DMS53 treated with DMSO at 0.1 percent for 48 hours (cell line): Measurements from ENCODE around the gene SNTA1.
"Not testable (repeated sequence)": the region's sequence is repeated elsewhere in the genome, so short reads cannot be mapped to it uniquely, and the experiment has no call there.

Experiments used
- DNase-seq: peaks from one replicate; lab custom pipeline; 2025; ENCODE audit not compliant: unreplicated experiment; lab: John Stamatoyannopoulos, UW

Gene SNTA1

DNA sequence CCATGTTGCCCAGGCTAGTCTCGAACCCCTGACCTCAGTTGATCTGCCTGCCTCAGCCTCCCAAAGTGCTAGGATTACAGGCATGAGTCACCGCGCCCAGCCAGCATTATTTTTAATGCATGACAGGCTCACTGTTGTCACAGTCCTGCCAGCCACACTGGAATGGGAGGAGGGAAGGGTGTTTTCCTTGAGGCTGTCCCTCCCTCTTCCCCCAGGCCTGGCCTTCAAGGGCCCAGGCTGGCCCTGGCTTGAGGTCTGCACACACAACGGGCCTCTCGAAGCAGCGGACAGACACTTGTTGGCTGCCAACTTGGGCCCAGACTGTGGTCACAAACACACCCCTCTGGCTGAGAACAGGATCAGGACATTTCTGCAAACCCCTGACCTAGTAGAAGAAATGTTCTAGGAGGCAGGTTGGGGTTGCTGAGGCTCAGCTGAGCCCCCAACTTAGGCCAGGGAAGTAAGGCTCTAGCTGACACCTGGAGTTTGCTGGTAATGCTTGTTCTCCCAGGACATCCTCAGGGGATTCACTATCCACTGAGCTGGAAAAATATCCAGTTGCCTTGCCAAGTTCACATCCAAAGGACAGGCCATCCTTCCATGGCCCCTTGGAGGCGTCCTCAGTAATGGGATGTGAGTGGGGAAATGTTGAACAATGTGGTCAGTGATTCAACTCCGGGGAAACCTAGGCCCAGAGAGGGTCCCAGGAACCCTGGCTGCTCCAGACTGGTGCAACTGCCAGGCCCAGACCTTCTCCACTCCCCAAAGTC lies 9.9 kb downstream of the SNTA1 start:
- no peak for DNase-seq

DNA sequence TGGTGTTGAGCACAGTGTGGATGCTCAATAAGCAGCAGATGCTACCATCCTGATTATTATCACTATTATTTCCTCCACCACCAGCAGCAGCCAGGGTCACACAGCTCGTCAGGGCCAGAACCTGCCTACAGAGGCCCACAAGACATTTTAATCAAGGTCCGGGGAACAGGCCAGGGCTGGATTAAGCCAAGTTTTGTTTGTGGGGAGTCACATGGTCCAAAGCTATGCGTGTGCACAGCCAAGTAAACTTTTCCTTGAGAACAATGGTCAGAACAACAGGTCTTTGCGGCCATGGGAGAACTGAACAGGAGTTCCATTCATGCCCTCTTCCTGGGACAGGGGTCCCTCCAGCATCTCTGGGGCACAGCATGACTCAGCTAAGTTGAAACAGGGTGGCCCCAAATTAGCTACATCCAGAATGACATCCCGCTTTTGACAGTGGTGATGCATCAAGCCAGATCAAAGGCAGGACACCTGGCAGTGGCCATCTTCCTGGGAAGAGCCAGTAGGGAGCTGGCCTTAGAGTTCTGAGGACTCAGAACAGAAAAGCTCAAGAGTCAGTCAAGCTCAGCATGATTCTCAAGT lies 11.7 kb downstream of the SNTA1 start:
- no peak for DNase-seq

DNA sequence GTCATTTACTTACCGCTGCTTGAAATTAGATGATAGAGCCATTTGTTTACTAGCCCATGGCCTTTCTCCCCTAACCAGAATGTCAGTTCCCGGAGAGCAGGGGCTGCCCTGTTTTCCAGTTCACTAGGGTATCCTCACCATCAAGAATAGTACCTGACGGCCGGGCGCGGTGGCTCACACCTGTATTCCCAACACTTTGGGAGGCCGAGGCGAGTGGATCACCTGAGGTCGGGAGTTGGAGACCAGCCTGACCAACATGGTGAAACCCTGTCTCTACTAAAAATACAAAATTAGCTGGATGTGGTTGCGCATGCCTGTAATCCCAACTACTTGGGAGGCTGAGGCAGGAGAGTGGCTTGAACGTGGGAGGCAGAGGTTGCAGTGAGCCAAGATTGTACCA lies 19.7 kb downstream of the SNTA1 start:
- not testable (repeated sequence) for DNase-seq

DNA sequence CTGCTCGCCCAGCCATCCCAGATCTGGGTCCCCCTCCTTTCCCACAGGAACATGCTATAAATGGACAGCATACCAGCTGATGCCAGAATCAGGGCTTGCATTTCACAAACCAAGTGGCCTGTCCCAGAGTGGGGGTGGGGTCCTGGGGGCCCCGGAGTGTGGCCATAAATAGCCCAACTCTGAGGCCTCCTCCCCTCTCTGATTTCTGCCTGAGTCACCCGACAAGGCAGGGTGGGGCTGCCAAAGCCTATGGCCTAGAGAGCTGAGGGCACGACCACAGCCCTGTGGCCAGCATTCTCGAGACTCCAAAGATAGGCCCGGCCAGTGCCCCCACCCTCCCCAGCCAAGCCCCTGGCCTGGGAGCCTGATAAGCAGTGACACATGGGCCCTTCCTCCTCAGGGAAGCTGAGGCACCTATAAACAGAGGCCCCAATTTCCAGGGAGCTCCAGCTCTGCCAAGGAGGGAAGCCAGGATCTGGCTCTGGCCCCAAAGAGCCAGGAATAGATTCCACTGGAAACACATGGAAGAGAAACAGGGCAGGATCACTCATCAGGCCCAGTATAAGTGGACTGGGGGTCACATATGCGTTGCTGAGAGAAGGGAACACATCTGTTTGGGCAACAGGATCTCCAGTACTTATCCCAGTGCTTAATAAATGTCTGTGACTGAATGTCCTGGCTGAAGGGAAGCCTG lies 20.3 kb downstream of the SNTA1 start:
- no peak for DNase-seq

DNA sequence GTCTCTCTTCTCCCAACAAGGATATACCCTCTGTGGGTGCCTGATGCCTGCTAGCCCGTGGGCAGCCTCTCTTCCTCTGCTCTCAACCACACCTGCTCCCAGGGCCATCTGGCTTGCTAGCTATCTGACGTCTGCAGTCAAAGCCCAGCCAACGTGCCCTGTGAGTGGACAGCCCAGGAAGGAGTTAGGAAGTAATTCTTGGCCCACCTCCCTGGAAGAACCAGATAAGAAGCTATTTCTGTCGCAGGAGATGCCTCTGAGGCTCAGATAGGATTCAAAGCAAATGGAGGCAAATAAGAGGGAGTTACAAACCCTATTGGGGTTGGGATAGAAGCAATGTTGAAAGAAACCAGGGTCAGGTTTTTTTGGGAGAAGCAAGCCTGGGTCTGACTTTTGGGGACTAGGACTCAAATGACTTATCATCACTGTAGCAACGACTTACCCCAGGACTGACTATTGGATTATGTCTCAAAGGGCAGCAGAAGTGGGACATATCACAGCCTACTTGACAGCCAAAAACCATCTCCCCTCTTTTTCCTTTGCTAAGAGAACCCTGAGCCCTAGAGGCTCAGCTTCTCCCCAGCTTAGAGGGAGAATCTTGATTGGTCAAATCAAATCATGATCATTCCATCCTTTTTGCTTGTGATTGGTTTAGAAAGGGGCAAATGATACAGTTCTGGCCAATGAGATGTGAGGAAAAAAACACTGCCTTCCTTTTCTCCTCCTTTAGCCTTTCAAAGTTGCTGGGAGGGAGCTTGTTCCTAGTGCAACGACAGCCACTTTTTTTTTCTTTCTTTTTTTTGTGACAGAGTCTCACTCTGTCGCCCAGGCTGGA lies 24.2 kb downstream of the SNTA1 start:
- no peak for DNase-seq

DNA sequence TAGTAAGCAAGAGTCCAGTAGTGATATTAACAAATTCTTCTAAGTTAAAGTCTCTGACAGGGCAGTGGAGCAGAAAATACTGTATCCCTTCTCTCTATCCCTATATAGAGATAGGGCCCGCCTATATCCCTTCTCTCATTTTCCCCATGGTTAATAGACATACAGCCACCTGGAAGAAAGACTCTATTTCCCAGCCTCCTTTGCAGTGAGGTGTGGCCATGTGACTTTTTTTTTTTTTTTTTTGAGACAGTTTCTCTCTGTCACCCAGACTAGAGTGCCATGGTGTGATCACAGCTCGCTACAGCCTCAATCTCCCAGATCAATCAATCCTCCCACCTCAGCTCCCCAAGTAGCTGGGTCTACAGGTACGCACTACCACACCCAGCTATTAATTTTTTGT lies 25.5 kb downstream of the SNTA1 start:
- no peak for DNase-seq

DNA sequence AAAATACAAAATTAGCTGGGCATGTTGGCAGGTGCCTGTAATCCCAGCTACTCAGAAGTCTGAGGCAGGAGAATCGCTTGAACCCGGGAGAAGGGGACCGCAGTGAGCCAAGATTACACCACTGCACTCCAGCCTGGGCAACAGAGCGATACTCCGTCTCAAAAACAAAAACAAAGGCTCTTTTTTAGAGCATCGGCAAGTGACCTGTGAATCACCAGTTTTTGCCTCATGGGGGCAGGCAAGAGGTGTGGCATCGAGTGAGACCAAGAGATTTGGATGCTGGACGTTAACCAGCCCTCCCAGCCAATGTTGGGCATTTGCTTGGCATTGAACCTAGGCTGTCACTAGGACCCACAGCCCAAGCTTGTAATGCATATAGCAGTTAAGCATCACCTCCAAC lies 27.6 kb downstream of the SNTA1 start:
- DNase-seq, result no peak

DNA sequence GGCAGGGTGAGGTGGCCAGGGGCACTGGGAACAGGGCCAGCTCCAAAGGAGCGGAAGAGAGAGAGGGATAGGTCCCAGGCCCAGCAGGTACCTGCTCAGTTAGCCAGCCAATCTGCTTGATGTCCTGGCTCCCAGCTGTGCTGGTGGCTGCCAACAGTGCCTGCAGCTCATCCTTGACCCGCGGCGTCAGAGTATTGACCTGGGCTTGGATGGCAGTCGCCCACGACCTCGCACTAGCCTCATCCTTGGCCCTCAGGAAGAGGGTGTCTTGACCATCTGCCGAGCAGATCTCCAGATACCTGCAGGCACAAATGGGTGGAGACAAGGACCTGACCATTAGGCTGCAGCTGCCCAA lies 31.1 kb downstream of the SNTA1 start:
- DNase-seq, result no peak

DNA sequence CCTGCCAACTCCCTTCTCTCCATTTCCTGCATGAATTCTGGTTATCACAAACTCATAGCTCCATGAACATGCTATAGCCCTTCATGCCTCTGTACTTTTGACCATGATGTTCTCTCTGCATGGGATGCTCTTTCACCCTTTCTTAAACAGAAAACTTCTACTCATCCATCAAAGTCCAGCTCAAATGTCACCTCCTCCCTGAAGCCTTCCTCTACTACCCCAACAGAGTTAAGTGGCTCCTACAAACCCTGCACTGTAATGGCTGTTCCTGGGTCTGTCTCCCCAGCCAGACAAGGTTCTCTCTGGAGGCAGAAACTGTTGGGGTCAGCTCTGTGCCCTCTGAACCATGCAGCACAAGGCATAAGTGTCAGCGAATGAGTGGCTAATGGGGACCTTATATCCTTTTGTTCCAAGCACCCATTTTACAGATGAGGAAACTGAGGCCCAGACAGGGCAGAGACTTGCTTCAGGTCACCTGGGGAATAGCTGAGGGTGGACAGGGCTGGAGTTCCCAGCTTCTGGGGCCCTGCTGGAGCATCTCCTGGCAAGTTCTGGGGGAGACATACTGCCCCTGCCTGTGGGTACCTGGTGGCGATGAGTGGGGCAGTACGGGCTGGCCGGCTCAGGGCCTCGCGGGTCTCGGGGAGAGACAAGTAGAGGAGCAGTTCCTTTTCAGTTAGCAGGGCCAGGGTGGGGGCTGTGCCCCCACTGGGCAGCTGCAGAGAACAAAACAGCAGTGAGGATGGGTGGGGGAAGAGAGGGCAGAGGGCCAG lies 31.7 kb downstream of the SNTA1 start:
- DNase-seq, result no peak

DNA sequence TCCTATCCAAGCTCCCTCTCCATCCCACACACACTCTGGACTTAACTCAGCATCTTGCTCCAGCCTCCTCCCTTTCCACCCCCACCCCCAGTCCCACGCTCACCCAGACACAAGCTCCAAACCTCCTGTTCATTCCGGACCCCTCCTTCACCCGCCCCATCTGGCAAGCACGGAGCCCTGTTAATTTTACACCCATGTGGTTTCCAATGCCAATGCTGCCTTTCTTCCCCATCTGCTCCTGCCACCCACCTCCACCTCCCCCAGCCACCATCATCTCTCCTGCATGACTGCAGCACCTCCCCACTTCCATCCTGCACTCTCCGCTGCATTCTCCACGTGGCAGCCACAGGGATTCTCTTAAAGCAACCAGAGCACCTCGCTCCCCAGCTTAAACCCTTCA lies 32.3 kb downstream of the SNTA1 start:
- DNase-seq, result no peak

DNA sequence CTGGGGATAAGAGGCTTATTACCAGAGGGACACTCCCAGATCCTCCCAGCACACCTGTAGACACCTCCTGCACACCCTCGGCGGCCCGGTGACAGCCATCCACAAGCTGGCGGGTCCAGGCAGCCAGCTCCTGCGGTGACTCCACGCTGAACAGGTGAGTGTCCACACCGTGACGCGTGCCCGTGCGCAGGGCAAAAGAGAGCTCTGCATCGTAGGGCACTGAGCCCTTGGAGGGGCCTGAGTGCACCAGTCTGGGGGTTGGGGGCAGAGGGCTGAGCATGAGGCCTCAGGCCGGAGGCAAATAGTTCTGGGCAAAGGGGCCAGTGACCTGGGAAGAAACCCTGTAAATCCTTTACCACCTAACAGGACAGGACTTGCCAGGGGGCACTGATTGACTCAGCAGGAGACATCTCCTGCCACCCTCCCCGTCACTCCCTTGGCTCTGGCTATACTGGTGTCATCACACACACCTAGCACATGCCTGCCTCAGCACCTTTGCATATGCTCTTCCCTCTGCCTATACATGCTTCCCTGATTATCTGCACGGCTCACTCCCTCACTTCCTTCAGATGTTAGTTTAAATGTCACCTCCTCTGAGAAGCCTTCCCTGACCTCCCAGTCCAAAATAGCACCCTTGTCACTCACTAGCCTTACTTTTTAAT lies 33.4 kb downstream of the SNTA1 start:
- no peak for DNase-seq

DNA sequence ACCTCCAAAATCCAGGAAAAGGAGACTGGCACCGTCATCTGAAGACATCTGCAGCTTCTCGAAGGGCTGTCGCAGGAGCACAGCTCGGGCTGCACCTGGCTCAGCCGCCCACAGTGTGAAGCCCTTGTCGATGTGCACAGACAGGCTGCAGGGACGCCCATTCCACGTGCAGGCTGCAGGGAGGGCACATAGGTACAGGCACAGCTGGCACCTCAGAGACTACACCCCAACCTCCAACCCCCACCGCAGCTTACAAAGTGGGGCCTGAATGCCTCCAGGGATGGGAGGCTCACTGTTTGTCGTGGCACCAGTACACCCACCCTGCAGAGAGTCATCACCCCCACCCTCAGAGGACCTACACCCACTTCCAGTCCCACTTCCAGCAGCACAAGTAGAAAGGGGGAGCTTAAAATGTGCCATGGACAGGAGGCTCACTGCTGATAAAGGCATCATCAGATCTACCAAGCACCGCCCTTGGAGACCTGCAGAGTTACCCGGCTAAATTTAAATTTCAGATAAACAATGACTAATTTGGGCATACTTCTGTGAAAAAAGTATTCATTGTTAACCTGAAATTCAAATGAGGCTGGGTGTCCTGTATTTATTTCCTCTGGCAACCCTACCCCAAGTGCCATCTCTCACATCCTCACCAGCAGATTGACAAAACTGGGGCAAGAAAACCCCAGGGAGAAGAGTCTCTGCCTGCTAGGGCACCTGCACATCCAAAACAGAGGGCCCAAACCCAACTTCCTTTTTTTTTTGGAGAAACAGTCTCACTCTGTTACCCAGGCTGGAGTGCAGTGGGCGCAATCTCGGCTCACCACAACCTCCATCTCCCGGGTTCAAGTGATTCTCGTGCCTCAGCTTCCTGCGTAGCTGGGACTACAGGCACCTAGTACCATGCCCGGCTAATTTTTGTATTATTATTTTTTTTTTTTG lies 34.6 kb downstream of the SNTA1 start:
- DNase-seq, result no peak

DNA sequence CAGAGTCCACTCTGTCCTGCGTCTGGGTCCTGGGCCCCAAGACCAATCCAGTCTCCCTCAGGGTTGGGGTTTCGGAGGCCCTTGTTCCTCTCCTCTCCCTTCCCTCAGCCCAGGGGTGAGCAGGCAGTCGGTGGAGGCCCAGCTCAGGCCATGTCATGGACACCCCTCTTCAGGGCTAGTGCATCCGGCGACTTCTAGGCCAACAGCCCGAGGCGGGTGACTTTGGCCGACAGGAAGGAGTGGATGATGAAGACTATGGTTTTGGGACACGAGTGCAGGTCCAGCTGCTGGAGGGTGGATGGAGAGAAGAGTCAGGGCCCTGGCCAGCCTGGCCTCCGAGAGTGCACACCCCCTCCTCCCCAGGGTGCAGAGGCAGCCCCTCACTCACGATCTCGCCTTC lies 35.2 kb downstream of the SNTA1 start:
- no peak for DNase-seq

DNA sequence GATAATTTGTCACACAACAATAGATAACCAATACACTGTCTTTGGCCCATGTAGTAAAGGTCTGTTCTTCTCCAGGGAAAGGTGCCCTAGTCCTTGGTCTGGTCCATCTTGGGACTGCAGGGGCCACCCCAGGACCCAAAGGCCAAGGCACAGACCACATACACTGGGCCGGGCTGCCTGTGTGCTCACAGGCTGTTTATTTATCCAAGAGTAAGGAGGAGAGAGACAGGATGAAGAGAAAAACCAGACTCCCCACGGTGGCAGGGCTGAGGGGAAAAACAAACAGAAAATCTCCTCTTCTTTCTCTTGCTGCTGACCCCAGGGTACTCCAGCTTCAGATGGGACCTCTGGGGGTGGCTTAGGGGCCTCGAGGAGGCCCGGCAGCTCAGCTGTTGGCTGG lies 35.8 kb downstream of the SNTA1 start:
- no peak for DNase-seq

DNA sequence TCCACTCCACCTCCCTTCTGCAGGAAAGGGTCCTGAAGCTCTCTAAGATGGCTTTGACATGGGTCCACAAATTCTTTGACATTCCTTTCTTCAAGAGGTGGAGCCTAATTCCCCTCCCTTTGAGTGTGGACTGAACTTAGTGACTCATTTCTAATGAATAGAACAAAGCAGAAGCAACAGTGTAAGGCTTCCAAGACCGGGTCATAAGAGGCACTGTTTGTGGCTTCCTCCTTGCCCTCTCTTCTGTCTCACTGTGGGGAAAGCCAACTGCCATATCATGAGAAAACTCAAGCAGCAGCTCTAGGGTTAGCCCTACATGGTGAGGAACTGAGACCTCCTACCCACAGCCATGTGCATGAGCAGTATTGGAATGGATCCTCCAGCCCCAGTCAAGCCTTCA lies 36.3 kb downstream of the SNTA1 start:
- no peak for DNase-seq

DNA sequence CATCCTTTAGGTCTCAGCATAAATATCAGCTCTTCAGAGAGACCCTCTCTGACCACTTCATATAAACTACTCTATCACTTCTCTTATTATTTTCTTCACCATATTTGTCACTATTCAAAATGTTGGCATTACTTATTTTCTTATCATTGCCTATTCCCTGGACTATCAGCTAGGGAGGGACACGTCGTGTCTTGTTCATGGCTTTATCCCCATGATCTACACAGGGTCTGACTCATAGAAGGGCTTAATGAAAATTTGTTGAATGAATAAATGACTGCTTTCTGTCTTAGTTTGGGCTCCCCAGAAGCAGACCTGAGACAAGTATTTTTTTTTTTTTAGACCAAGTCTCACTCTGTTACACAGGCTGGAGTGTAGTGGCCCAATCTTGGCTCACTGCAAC lies 39.3 kb downstream of the SNTA1 start:
- no peak for DNase-seq

DNA sequence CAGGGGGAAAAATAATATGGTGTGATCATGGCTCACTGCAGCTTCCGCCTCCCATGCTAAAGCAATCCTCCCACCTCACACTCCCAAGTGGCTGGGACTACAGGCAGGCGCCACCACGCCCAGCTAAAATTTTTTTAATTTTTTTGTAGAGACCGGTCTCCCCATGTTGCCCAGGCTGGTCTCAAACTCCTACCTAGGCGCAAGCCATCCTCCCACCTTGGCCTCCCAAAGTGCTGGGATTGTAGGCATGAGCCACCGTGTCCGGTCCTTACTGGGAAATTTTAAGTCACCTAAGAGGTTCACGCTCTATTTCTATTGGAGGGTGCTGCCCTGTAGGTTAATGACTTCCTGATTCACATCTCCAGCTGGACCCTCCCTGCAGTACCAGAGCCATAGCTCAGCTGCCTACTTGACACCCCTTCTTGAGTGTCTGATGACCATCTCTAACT lies 41.6 kb downstream of the SNTA1 start:
- no peak for DNase-seq

DNA sequence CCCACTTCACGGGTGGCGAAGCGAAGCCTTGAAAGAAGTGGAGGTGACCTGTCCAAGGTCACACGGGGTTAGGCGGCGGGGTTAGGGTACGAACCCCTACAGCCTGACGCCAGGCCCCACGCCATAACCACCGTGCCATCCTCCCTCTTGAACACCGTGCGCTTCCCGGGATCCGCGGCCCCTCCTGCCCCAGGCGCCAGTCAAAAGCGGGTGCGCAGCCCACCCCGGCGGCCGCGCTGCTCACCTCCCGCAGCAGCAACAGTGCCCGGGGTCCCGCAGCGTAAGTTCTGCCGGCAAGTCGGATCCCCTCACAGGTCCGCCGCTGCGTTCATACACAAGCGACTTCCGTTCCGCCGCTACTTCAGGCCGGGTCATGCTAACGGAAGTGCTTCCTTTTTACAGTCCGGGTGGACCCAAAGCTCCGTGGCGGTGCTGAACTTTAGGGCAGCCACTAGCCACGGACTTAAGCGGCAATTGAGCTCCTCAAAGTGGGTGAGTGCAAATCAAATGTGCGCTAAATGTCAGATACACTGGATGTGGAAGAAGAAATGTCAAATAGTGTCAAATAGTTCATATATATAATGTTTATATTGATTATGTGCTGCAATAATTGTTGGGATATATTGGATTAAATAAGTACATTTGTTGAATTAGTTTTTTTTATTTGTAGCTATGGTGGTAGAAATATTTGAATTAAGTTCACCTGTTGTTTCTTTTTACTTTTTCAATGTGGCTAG lies 42.2 kb downstream of the SNTA1 start, which contains the start of gene CDK5RAP1:
Gene CDK5RAP1 (minus strand): TSS at position 336 of the 737 bp plus-strand sequence. CDS start 4,455 bp downstream, outside the sequence.
- DNase-seq, result peak; percentile 71
